H9 (cell line): ENCODE data around the gene SNAPC2. TPM values are rescaled to one million over a fixed set of nuclear protein-coding genes. Genes with fewer than 3 reads are reported as not detected.

Experiments
- DNase-seq: peaks from one replicate; pipeline ENCODE4 v3.0.0-alpha.2; 2017
- H2AFZ ChIP-seq: one replicate; pipeline ENCODE4 v1.6.1; 2013; ENCODE audit warnings: mild to moderate bottlenecking, low read length, control low read depth, moderate library complexity
- H2AK5ac ChIP-seq: 2 replicates; pipeline ENCODE4 v1.6.1; 2013; ENCODE audit warnings: low read length, control low read depth, mixed read lengths; ENCODE audit not compliant: insufficient read length
- H2BK120ac ChIP-seq: one replicate; pipeline ENCODE4 v1.6.1; 2013; ENCODE audit warnings: low read depth, mild to moderate bottlenecking, low read length, control low read depth, inconsistent platforms; ENCODE audit not compliant: poor library complexity, severe bottlenecking
- H2BK12ac ChIP-seq: 2 replicates; pipeline ENCODE4 v1.6.1; 2013; ENCODE audit warnings: low read length, control low read depth, mixed read lengths, low read depth; ENCODE audit not compliant: insufficient read length
- H2BK15ac ChIP-seq: 2 replicates; pipeline ENCODE4 v1.6.1; 2013; ENCODE audit warnings: low read depth, low read length, control low read depth
- H2BK20ac ChIP-seq: one replicate; pipeline ENCODE4 v1.6.1; 2013; ENCODE audit warnings: low read depth, mild to moderate bottlenecking, low read length, control low read depth, inconsistent platforms; ENCODE audit not compliant: poor library complexity, severe bottlenecking
- H2BK5ac ChIP-seq: 2 replicates; pipeline ENCODE4 v1.6.1; 2013; ENCODE audit warnings: low read length, control low read depth, mixed read lengths; ENCODE audit not compliant: insufficient read length
- H3K14ac ChIP-seq: 2 replicates; pipeline ENCODE4 v1.6.1; 2013; ENCODE audit warnings: low read length, control low read depth; ENCODE audit not compliant: insufficient read depth
- H3K18ac ChIP-seq: 2 replicates; pipeline ENCODE4 v1.6.1; 2013; ENCODE audit warnings: low read depth, mild to moderate bottlenecking, mixed read lengths, low read length, control low read depth; ENCODE audit not compliant: insufficient read length
- H3K23ac ChIP-seq: 2 replicates; pipeline ENCODE4 v1.6.1; 2013; ENCODE audit warnings: low read length, control low read depth, mixed read lengths, low read depth; ENCODE audit not compliant: insufficient read length
- H3K23me2 ChIP-seq: 2 replicates; pipeline ENCODE4 v1.6.1; 2013; ENCODE audit warnings: low read depth, mild to moderate bottlenecking, mixed read lengths, low read length, control low read depth; ENCODE audit not compliant: insufficient read length, poor library complexity, severe bottlenecking
- H3K27ac ChIP-seq: 2 replicates; pipeline ENCODE4 v1.5.1; 2013; ENCODE audit warnings: low read length, control low read depth, mixed read lengths, low read depth; ENCODE audit not compliant: insufficient read length
- H3K27me3 ChIP-seq: 2 replicates; pipeline ENCODE4 v1.6.1; 2013; ENCODE audit warnings: low read length, control low read depth, inconsistent platforms; ENCODE audit not compliant: insufficient read depth
- H3K4ac ChIP-seq: 2 replicates; pipeline ENCODE4 v1.6.1; 2013; ENCODE audit warnings: low read depth, mild to moderate bottlenecking, control low read depth, inconsistent platforms, low read length, moderate library complexity
- H3K4me1 ChIP-seq: 2 replicates; pipeline ENCODE4 v1.6.1; 2013; ENCODE audit warnings: low read length, control low read depth, inconsistent platforms; ENCODE audit not compliant: insufficient read depth
- H3K4me2 ChIP-seq: 2 replicates; pipeline ENCODE4 v1.6.1; 2013; ENCODE audit warnings: low read length, control low read depth, mixed read lengths; ENCODE audit not compliant: insufficient read length, insufficient read depth
- H3K56ac ChIP-seq: 2 replicates; pipeline ENCODE4 v1.6.1; 2013; ENCODE audit warnings: low read depth, mild to moderate bottlenecking, mixed read lengths, low read length, control low read depth; ENCODE audit not compliant: insufficient read length
- H3K79me1 ChIP-seq: 2 replicates; pipeline ENCODE4 v1.6.1; 2013; ENCODE audit warnings: low read depth, mild to moderate bottlenecking, moderate library complexity, low read length, control low read depth, inconsistent platforms; ENCODE audit not compliant: insufficient read depth, poor library complexity, severe bottlenecking
- H3K79me2 ChIP-seq: 2 replicates; pipeline ENCODE4 v1.6.1; 2013; ENCODE audit warnings: low read length, control low read depth, inconsistent platforms; ENCODE audit not compliant: insufficient read depth
- H3K9ac ChIP-seq: 2 replicates; pipeline ENCODE4 v1.6.1; 2013; ENCODE audit warnings: low read length, control low read depth, mixed read lengths; ENCODE audit not compliant: insufficient read length; ENCODE audit errors: extremely low read depth
- H3K9me3 ChIP-seq: one replicate; pipeline ENCODE4 v1.6.1; 2013; ENCODE audit warnings: low read depth, low read length, inconsistent platforms; ENCODE audit not compliant: control insufficient read depth
- H3T11ph ChIP-seq: one replicate; pipeline ENCODE4 v1.6.1; 2013; ENCODE audit warnings: mild to moderate bottlenecking, low read length, control low read depth, inconsistent platforms
- H4K20me1 ChIP-seq: one replicate; pipeline ENCODE4 v1.6.1; 2013; ENCODE audit not compliant: control insufficient read depth, insufficient read length, insufficient read depth
- H4K5ac ChIP-seq: 2 replicates; pipeline ENCODE4 v1.6.1; 2013; ENCODE audit warnings: low read depth, mild to moderate bottlenecking, mixed read lengths, low read length, control low read depth; ENCODE audit not compliant: insufficient read length
- H4K8ac ChIP-seq: replicated peaks from 2 replicates; pipeline ENCODE4 v1.6.1; 2013; ENCODE audit warnings: low read length, control low read depth, mixed read lengths, low read depth; ENCODE audit not compliant: insufficient read length
- H4K91ac ChIP-seq: 2 replicates; pipeline ENCODE4 v1.6.1; 2013; ENCODE audit warnings: low read depth, mild to moderate bottlenecking, moderate library complexity, mixed read lengths, low read length, control low read depth; ENCODE audit not compliant: insufficient read length
- H3K27ac Mint-ChIP-seq, 3 experiments: 2 replicates in 2 of 3; 3 replicates in 1 of 3; pipeline ENCODE4 v1.8.0; 2020 to 2021; ENCODE audit warnings: mixed read lengths in 3 of 3, mild to moderate bottlenecking in 1 of 3, moderate library complexity in 1 of 3
- H3K27me3 Mint-ChIP-seq: 2 replicates; pipeline ENCODE4 v1.8.0; 2021; ENCODE audit warnings: low read depth, mild to moderate bottlenecking, moderate library complexity, mixed read lengths
- H3K36me3 Mint-ChIP-seq, 3 experiments: 2 replicates in 2 of 3; 3 replicates in 1 of 3; pipeline ENCODE4 v1.8.0; 2020 to 2021; ENCODE audit warnings: low read depth in 3 of 3, mixed read lengths in 3 of 3; ENCODE audit not compliant: insufficient read depth in 1 of 3
- H3K4me1 Mint-ChIP-seq, 2 experiments: 2 replicates each; pipeline ENCODE4 v1.8.0; 2020; ENCODE audit warnings: mixed read lengths in 2 of 2
- H3K4me3 Mint-ChIP-seq, 2 experiments: 2 replicates in 1 of 2; 3 replicates in 1 of 2; pipeline ENCODE4 v1.8.0; 2020 to 2021; ENCODE audit warnings: mild to moderate bottlenecking in 2 of 2, mixed read lengths in 2 of 2, moderate library complexity in 1 of 2
- H3K9me3 Mint-ChIP-seq, 2 experiments: 2 replicates in 1 of 2; 3 replicates in 1 of 2; pipeline ENCODE4 v1.8.0; 2020; ENCODE audit warnings: mild to moderate bottlenecking in 2 of 2, mixed read lengths in 2 of 2, moderate library complexity in 1 of 2
- WGBS: extraction: QIAGEN DNeasy Blood & Tissue Kit; methylation state at CpG from one replicate; pipeline ENCODE4 v1.1.7; 2013; ENCODE audit warnings: missing lambda C conversion rate, low lambda C conversion rate, mixed read lengths; ENCODE audit not compliant: insufficient read length; ENCODE audit errors: extremely low coverage; 5-methylcytosine and 5-hydroxymethylcytosine counted together
- total RNA-seq: library from RNA; stranded (reverse); gene quantifications from 2 replicates; pipeline ENCODE4 v1.2.1, GENCODE V29; 2021
- TF ChIP-seq, protein P1 (sequence below): fragments of 200-600 bp; sonication (generic); conservative IDR thresholded peaks from 3 replicates; pipeline ENCODE4 v1.8.0; 2021; ENCODE audit warnings: antibody characterized with exemption, mild to moderate bottlenecking

Gene SNAPC2
- total RNA-seq, 1 experiment from 2014 or later: 17.8 TPM

DNA sequence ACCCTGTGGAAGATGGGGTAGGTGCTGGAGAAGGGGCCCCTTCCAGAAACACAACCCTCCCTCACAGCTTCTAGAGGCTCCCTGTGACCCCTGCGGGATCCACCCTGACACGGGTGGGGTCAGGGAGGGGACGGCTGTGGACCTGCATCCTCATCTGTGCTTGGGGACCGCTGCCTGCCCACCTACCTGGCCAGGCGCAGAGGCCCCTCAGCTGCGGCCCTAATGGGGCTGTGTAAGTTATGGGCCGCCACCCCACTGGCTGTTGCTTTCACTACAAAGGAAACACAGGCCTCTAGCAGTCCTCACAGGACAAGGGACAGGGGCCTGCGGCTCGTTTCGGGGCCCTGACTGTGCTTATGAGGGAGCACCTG, 12.8 kb downstream of the SNAPC2 start:
- no peak overlapping the region for H2AFZ ChIP-seq
- no peaks in the 10 kb centered on the region for H3K9me3 Mint-ChIP-seq
- H3K27me3 Mint-ChIP-seq: no peaks in the 10 kb centered on the region
- no peaks in the 10 kb centered on the region for H3K4me1 ChIP-seq
- H3K27ac Mint-ChIP-seq: peak overlapping the region in 1 of 3 experiments; percentile 70; a peak in 1 of 7 replicates
- no peak overlapping the region for H4K8ac ChIP-seq
- no peak overlapping the region for H3K56ac ChIP-seq
- no peak overlapping the region for H4K91ac ChIP-seq
- no peaks in the 10 kb centered on the region for H3K79me2 ChIP-seq
- no peaks in the 10 kb centered on the region for H3K27me3 ChIP-seq
- no peak overlapping the region for H2BK15ac ChIP-seq
- H4K5ac ChIP-seq: no peak overlapping the region
- no peak overlapping the region for H3K18ac ChIP-seq
- WGBS: no CpG with 5 or more reads among the region's 10 CpGs
- H3K9me3 ChIP-seq: no peaks in the 10 kb centered on the region
- H3K14ac ChIP-seq: no peak overlapping the region
- no peak overlapping the region for H2BK12ac ChIP-seq
- H4K20me1 ChIP-seq: no peaks in the 10 kb centered on the region
- no peak overlapping the region for H2BK5ac ChIP-seq
- H3T11ph ChIP-seq: no peak overlapping the region
- no peak overlapping the region for H3K4me2 ChIP-seq
- H2AK5ac ChIP-seq: no peak overlapping the region
- no peak for DNase-seq
- H3K27ac ChIP-seq: no peak overlapping the region
- TF ChIP-seq, protein P1, sequence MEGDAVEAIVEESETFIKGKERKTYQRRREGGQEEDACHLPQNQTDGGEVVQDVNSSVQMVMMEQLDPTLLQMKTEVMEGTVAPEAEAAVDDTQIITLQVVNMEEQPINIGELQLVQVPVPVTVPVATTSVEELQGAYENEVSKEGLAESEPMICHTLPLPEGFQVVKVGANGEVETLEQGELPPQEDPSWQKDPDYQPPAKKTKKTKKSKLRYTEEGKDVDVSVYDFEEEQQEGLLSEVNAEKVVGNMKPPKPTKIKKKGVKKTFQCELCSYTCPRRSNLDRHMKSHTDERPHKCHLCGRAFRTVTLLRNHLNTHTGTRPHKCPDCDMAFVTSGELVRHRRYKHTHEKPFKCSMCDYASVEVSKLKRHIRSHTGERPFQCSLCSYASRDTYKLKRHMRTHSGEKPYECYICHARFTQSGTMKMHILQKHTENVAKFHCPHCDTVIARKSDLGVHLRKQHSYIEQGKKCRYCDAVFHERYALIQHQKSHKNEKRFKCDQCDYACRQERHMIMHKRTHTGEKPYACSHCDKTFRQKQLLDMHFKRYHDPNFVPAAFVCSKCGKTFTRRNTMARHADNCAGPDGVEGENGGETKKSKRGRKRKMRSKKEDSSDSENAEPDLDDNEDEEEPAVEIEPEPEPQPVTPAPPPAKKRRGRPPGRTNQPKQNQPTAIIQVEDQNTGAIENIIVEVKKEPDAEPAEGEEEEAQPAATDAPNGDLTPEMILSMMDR: no peak
- peaks cover 0 to 4% of the 10 kb centered on the region in 2 experiments; a peak in 1 of 4 replicates for H3K4me1 Mint-ChIP-seq
- no peaks in the 10 kb centered on the region for H3K23me2 ChIP-seq
- no peaks in the 10 kb centered on the region for H3K79me1 ChIP-seq
- H3K36me3 Mint-ChIP-seq: peaks cover 27 to 81% (median 60%) of the 10 kb centered on the region in 3 experiments; a peak in 6 of 7 replicates
- H2BK20ac ChIP-seq: no peak overlapping the region
- no peak overlapping the region for H2BK120ac ChIP-seq
- no peak overlapping the region for H3K23ac ChIP-seq
- no peak overlapping the region for H3K4me3 Mint-ChIP-seq
- no peak overlapping the region for H3K4ac ChIP-seq
- no peak overlapping the region for H3K9ac ChIP-seq
